Liver (tissue), 9 donors: ENCODE measurements around the gene TRIP6. TPM values are rescaled to one million over a fixed set of nuclear protein-coding genes. Genes with fewer than 3 reads are reported as not detected.

Experiments used
- DNase-seq: peaks from one replicate; pipeline ENCODE4 v3.0.0-alpha.2; 2017; ENCODE audit warnings: low spot score
- H3K27ac ChIP-seq, 2 donors: one replicate each; pipeline ENCODE4 v1.7.0; 2013; ENCODE audit warnings: inconsistent platforms in 2 of 2, low read length in 2 of 2, control low read depth in 1 of 2, low read depth in 1 of 2, mild to moderate bottlenecking in 1 of 2
- H3K27me3 ChIP-seq, 4 donors: one replicate each; pipeline versions ENCODE4 v1.6.1 to v1.7.0; 2013; ENCODE audit warnings: low read length in 3 of 4, inconsistent platforms in 1 of 4, mild to moderate bottlenecking in 1 of 4, moderate library complexity in 1 of 4; ENCODE audit not compliant: control insufficient read depth in 4 of 4, insufficient read depth in 4 of 4
- H3K36me3 ChIP-seq, 4 donors: one replicate each; pipeline versions ENCODE4 v1.6.1 to v1.7.0; 2013; ENCODE audit warnings: low read length in 3 of 4, mild to moderate bottlenecking in 3 of 4, low read depth in 1 of 4, moderate library complexity in 1 of 4; ENCODE audit not compliant: control insufficient read depth in 4 of 4, insufficient read depth in 3 of 4
- H3K4me1 ChIP-seq, 4 donors: one replicate each; pipeline versions ENCODE4 v1.6.1 to v1.7.0; 2013; ENCODE audit warnings: low read length in 3 of 4, mild to moderate bottlenecking in 3 of 4, moderate library complexity in 1 of 4; ENCODE audit not compliant: control insufficient read depth in 4 of 4, insufficient read depth in 4 of 4
- H3K4me3 ChIP-seq, 3 donors: one replicate each; pipeline versions ENCODE4 v1.6.1 to v1.7.0; 2013; ENCODE audit warnings: low read length in 3 of 3, control low read depth in 1 of 3, low read depth in 1 of 3, mild to moderate bottlenecking in 1 of 3
- H3K9ac ChIP-seq, 2 donors: one replicate each; pipeline ENCODE4 v1.7.0; 2013; ENCODE audit warnings: low read length in 2 of 2, mild to moderate bottlenecking in 2 of 2, moderate library complexity in 2 of 2, control low read depth in 1 of 2, low read depth in 1 of 2
- H3K9me3 ChIP-seq, 4 donors: one replicate each; pipeline versions ENCODE4 v1.6.1 to v1.7.0; 2013; ENCODE audit warnings: low read length in 3 of 4; ENCODE audit not compliant: control insufficient read depth in 4 of 4
- ATF3 ChIP-seq: IDR thresholded peaks from 2 replicates; pipeline ENCODE4 v1.6.1; 2016; ENCODE audit warnings: antibody characterized with exemption
- CTCF ChIP-seq: fragments of 150-350 bp; IDR thresholded peaks from 2 replicates; pipeline ENCODE4 v1.5.1; 2017; ENCODE audit warnings: improper control_type of control experiment, low read depth, low read length; ENCODE audit not compliant: missing input control
- EGR1 ChIP-seq, 2 donors: IDR thresholded peaks; 2 replicates each; pipeline ENCODE4 v1.6.1; 2016 to 2018; ENCODE audit warnings: antibody characterized with exemption in 2 of 2, low read depth in 2 of 2
- FOXA1 ChIP-seq: IDR thresholded peaks from 2 replicates; pipeline ENCODE4 v1.6.1; 2016; ENCODE audit warnings: antibody characterized with exemption
- FOXA2 ChIP-seq: IDR thresholded peaks from 2 replicates; pipeline ENCODE4 v1.6.1; 2016; ENCODE audit warnings: antibody characterized with exemption
- GABPA ChIP-seq, 2 donors: IDR thresholded peaks in 1 of 2; conservative IDR thresholded peaks in 1 of 2; 2 replicates each; pipeline ENCODE4 v1.6.1; 2016; ENCODE audit warnings: antibody characterized with exemption in 2 of 2, mild to moderate bottlenecking in 1 of 2, moderate library complexity in 1 of 2
- HNF4A ChIP-seq, 2 donors: conservative IDR thresholded peaks; 2 replicates each; pipeline ENCODE4 v1.6.1; 2016; ENCODE audit warnings: antibody characterized with exemption in 2 of 2, mild to moderate bottlenecking in 2 of 2
- HNF4G ChIP-seq: IDR thresholded peaks from 2 replicates; pipeline ENCODE4 v1.6.1; 2016; ENCODE audit warnings: antibody characterized with exemption
- JUND ChIP-seq, 2 donors: IDR thresholded peaks; 2 replicates each; pipeline ENCODE4 v1.6.1; 2016; ENCODE audit warnings: antibody characterized with exemption in 2 of 2
- MAX ChIP-seq: IDR thresholded peaks from 2 replicates; pipeline ENCODE4 v1.6.1; 2016; ENCODE audit warnings: antibody characterized with exemption
- NR2F2 ChIP-seq: IDR thresholded peaks from 2 replicates; pipeline ENCODE4 v1.6.1; 2016; ENCODE audit warnings: antibody characterized with exemption
- RAD21 ChIP-seq, 2 donors: IDR thresholded peaks; 2 replicates each; pipeline ENCODE4 v1.6.1; 2016; ENCODE audit warnings: antibody characterized with exemption in 2 of 2, mild to moderate bottlenecking in 2 of 2
- REST ChIP-seq: IDR thresholded peaks from 2 replicates; pipeline ENCODE4 v1.6.1; 2016; ENCODE audit warnings: antibody characterized with exemption, mild to moderate bottlenecking
- SP1 ChIP-seq: IDR thresholded peaks from 2 replicates; pipeline ENCODE4 v1.6.1; 2018; ENCODE audit warnings: antibody characterized with exemption, mild to moderate bottlenecking
- TAF1 ChIP-seq: conservative IDR thresholded peaks from 2 replicates; pipeline ENCODE4 v1.6.1; 2016; ENCODE audit warnings: antibody characterized with exemption, mild to moderate bottlenecking
- YY1 ChIP-seq: IDR thresholded peaks from 2 replicates; pipeline ENCODE4 v1.6.1; 2016; ENCODE audit warnings: antibody characterized with exemption, mild to moderate bottlenecking
- ZBTB33 ChIP-seq: IDR thresholded peaks from 2 replicates; pipeline ENCODE4 v1.6.1; 2016; ENCODE audit warnings: antibody characterized with exemption
- WGBS: extraction: QIAGEN DNeasy Blood & Tissue Kit; methylation state at CpG from one replicate; pipeline ENCODE4 v1.1.7; 2013; 5-methylcytosine and 5-hydroxymethylcytosine counted together
- polyA plus RNA-seq, 2 donors: library from polyadenylated mRNA; stranded (reverse) in 1 of 2; unstranded in 1 of 2; fragments of 200-250 nt in 1 of 2; fragments of >200 nt in 1 of 2; fragmentation: Nextera tagmentation in 1 of 2; extraction: Ambion mirVana in 1 of 2; gene quantifications; one replicate each; pipeline versions ENCODE4 v1.2.1 to v1.2.3, GENCODE V29; 2013 to 2015
- total RNA-seq, 2 donors: library from RNA; depleted of rRNA; stranded (reverse); fragments of >200 nt; gene quantifications; one replicate each; pipeline ENCODE4 v1.2.3, GENCODE V29; 2014
- donor health status: healthy.
- donor health status: healthy.
- donor health status: healthy.
- donor health status: healthy.
- donor health status: healthy.

Gene TRIP6
- total and polyA plus RNA-seq, 4 donors, result 14.6 to 30.7 (median 18.1) TPM

GRCh38 chr7:100892364-100893317 is 25.5 kb downstream of the TRIP6 start:
- TF ChIP-seq CTCF, result no peak
- no peak for TF ChIP-seq YY1
- no peak for TF ChIP-seq FOXA1
- no peak for TF ChIP-seq MAX
- TF ChIP-seq JUND (IDR thresholded peaks at IDR 0.05), result no peak
- no peak for TF ChIP-seq FOXA2
- no peak for TF ChIP-seq GABPA (IDR thresholded peaks at IDR 0.05 in 1 of 2, conservative IDR thresholded peaks at IDR 0.05 in 1 of 2)
- no peak for TF ChIP-seq HNF4G
- TF ChIP-seq RAD21 (IDR thresholded peaks at IDR 0.05), result no peak
- no peak for TF ChIP-seq ZBTB33
- no peak for TF ChIP-seq TAF1
- TF ChIP-seq ATF3, result no peak
- no peak for TF ChIP-seq NR2F2
- TF ChIP-seq REST, result no peak
- TF ChIP-seq EGR1 (IDR thresholded peaks at IDR 0.05; ENCODE audit: low read depth in 2 of 2), result no peak
- no peak for TF ChIP-seq HNF4A (conservative IDR thresholded peaks at IDR 0.05)
- no peak for TF ChIP-seq SP1
- Histone ChIP-seq H3K27ac (no peak overlapping the region), H3K9ac (no peak overlapping the region), H3K4me3 (no peak overlapping the region), H3K4me1 (peaks cover 12 to 50% (median 33%) of the 10 kb centered on the region in 4 donors), H3K27me3 (peaks cover 0 to 6% (median 0%) of the 10 kb centered on the region in 4 donors), H3K36me3 (peaks cover 0 to 6% (median 2%) of the 10 kb centered on the region in 4 donors), H3K9me3 (no peaks in the 10 kb centered on the region)
- WGBS, result 90% methylated on average over 44 of the region's 44 CpGs
- no peak for DNase-seq
